NCI-H526 (cell line): ENCODE measurements around the gene MERTK.

Experiments
- DNase-seq, 2 experiments: peaks; one replicate each; lab custom pipeline; 2025; lab: John Stamatoyannopoulos, UW

MERTK gene

GRCh38 chr2:111977240-111977639 is 78.8 kb downstream of the MERTK start:
- DNase-seq, result no peak

DNA sequence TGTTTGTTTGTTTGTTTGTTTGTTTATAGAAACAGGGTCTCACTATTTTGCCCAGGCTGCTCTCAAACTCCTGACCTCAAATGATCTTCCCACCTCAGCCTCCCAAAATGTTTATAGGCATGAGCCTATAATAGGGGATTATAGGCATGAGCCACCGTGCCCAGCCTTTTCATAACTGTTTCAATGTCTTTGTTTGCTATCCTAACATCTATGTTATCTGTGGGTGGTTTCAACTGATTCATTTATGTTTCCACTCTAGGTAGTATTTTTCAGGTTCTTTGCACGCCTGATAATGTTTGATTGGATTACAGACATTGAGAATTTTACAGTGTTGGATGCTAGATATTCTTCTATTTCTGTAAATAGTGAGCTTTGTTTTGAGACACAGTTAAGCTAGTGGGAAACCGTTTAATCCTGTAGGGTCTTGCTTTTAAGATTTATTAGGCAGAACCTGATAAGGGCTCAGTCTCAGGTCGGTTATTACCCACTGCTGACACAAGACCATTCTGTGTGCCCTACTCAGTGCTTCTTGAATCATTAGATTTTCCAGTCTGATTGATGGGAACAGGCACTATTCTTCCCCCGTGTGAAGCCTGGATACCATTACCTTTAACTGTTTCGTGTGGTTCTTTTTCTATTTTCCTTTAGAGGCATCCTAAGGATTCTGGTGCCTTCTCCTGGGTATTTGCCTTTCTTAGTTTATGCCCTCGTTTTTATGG is 80.2 kb downstream of the MERTK start:
- no peak for DNase-seq

- DNase-seq, result no peak
Observed at GRCh38 chr2:111981666-111982065, 83.3 kb downstream of the MERTK start.

GRCh38 chr2:111982822-111983221 is 84.4 kb downstream of the MERTK start:
- no peak for DNase-seq

GRCh38 chr2:111983478-111984212 is 85.2 kb downstream of the MERTK start:
- DNase-seq, result no peak

DNA sequence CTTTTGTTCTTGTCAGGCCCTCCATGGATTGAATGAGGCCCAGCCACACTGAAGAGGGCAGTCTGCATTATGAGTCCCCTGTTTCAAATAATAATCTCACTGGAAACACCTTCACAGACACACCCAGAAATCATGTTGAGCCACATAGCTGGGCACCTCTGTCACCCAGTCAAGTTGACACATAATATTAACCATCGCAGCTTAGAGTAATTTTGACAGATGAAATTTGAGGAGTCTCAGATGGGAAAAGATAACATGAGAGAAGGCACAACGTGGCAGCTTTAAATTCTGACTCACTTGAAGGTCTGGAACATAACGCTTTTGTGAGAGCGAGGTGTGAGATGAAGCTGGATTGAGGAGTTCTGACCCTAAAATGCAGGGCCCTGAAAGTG is 85.8 kb downstream of the MERTK start:
- no peak for DNase-seq

- DNase-seq, result no peak
Observed at GRCh38 chr2:111985514-111985913, 87.1 kb downstream of the MERTK start.

DNA sequence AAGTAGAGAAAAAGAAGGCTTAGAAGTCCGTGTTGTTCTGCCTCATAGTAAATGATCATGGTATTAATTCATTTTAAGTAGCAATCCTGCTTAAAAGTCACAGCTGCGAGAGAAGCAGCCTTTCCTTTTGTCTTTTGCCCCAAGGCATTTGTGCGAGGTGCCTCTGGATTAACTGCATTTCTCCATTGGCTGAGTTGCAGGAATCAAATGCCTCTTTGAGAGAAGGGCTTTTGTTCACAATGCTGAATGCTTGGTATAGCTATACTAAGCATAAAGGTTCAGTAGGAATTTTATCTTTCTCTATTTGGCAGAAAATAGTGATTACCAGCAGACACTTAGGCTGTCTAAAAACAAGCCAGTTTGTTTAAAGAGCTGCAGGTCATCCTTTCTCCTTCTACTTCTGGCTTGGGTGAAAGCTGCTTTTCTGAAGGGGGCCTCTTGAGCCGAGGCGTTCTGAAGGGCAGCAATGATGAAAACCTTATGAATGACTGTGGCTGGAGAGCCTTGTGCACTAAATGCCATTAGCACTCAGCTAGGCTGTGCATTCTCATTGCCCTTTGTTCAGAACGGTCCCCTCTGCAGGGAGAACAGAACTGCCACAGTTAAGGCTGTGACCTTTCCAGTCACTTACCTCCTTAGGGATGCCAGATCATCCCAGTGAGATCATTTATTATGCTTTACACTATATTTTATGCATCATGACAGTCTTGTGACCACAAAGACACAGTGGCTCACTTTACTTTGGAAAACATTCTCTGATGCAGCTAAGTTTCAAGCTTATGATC is 87.9 kb downstream of the MERTK start:
- DNase-seq, result no peak

GRCh38 chr2:111990375-111990774 is 92.0 kb downstream of the MERTK start:
- no peak for DNase-seq

- DNase-seq, result no peak
Observed at GRCh38 chr2:111990856-111991255, 92.4 kb downstream of the MERTK start.

GRCh38 chr2:111994042-111994441 is 95.6 kb downstream of the MERTK start:
- DNase-seq, result no peak

DNA sequence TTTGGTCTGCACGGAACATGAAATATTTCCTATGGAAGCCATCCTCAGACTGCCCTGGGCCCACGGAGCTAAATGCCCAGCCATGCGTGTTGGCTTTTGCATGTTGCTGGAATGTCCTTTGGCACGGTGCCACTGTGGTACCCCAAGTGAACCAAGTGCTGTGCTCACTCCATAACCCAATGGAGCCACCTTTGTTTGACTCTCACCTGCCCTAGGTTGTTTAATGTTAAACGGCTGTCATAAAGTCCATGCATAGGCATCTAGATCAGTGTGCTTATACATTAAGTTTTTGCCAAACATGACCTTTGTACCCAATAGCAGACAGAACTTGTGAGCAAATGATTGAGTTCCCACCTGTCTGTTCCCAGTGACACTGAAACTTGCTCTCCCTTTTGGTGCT is 96.7 kb downstream of the MERTK start:
- peak; percentile 6 to 8 for DNase-seq

DNA sequence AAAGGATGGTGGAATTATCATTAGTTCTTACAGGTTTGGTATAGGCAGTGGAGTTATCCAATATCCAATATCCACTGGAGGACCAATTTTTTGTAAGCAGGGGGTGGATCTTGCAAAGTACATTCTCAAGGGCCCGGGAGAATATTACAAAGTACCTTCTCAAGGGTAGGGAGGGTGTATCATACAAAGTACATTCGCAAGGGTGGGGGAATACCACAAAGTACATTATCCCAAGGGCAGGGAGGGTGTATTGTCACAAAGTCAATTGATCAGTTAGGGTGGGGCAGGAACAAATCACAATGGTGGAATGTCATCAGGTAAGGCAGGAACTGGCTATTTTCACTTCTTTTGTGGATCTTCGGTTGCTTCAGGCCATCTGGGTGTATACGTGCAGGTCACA is 101.4 kb downstream of the MERTK start:
- no peak for DNase-seq

- DNase-seq, result no peak
Observed at GRCh38 chr2:112000399-112001135, 102.2 kb downstream of the MERTK start.

DNA sequence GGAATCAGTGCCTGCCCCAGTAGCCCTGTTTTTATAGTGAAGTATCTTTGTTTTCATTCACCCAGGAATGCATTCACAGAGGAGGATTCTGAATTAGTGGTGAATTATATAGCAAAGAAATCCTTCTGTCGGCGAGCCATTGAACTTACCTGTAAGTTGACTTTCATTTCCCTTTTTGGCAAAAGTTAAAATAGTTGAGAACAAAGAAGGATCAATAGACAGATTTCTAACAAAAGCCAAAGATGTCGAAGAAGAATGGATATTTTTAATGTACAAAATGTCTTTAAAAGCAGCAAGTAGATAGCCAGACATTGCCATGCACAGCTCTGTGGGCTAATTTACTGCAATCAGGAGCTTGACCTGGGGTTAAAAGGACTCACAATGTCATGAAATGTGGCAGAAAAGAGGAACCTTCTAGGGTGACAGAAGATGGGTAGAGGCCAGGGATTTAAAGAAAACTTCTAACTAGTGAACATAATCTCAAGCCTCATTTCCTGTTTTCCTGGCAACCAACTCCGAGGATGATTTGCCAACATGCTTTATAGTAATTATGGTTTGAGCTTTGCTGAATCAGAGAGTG is 102.8 kb downstream of the MERTK start:
- DNase-seq, result no peak

GRCh38 chr2:112001942-112002341 is 103.5 kb downstream of the MERTK start:
- DNase-seq, result no peak

- no peak for DNase-seq
Observed at GRCh38 chr2:112003576-112004252, 105.3 kb downstream of the MERTK start.

DNA sequence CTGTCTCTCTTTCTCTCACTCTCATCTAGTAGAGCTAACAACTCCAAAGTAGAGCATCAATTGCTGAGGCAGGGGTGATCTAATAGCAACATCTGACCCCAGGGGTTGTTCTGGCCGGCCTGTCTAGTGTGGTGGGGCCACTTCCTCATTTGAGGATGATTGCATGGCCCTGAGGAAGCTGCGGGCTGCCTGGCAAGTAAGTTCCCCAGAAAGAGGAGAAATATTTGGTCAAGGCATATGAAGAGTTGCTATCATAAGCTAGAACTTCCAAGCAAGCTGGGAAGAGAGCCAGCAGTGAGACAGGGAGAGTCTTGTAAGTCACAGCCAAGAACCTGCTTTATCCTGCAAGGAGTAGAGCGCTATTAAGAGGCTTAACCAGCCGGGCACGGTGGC is 105.8 kb downstream of the MERTK start:
- DNase-seq, result no peak

DNA sequence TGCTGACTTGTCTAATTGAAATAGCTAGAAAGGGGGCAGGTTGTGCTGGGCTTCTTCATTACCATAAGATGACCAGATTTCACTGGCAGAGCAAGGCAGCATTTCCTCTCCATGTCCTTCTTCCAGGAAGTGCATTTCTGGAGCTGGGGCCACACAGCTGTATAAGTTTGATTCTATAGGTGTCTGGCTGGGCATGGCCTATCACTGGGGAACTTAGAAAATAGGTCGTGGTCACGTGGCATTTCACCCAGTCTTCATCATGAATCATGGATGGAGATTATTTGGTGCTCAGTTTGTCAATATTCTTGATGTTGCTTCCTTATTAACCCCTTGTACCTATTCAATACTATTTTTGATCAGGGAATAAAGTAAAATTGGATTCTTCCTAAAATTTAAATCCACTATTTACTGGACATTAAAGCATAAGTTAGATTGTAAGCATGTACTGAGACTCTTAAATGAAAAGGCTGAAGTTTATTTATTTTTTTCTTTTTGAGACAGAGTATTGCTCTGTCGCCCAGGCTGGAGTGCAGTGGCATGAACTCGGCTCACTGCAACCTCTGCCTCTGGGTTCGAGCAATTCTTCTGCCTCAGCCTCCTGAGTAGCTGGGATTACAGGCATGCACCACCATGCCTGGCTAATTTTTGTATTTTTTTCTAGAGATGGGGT is 107.1 kb downstream of the MERTK start:
- DNase-seq, result no peak

DNA sequence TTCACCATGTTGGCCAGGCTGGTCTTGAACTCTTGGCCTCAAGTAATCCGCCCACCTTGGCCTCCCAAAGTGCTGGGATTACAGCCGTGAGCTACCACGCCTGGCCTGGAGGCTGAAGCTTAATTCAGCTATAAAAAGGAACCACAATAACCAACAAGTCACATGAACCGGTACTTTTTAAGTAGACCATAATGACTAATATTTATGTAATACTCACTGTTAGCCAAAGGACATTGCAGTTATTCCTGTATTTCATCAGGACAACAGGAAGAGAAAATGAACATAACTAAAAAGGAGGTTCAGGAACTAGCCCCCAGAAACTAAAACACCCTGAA is 107.6 kb downstream of the MERTK start:
- no peak for DNase-seq

- no peak for DNase-seq
Observed at GRCh38 chr2:112007493-112007892, 109.1 kb downstream of the MERTK start.
